GM19023 (cell line): ENCODE measurements around the gene ZBED3.
A peak's percentile ranks its signal among the peaks of the same experiment; 100 is the strongest.

ENCODE experiments used
- ATAC-seq: cut with Tn5 transposase; IDR thresholded peaks from one replicate; pipeline ENCODE4 v1.9.1; 2021; ENCODE audit warnings: mild to moderate bottlenecking, moderate library complexity; ENCODE audit not compliant: unreplicated experiment

Gene ZBED3

GRCh38 chr5:77077829-77078176, 9.3 kb downstream of the ZBED3 start:
- no peak for ATAC-seq

- peak; percentile 85 for ATAC-seq
These were observed 9.9 kb downstream of the ZBED3 start for GRCh38 chr5:77076961-77077828.

GRCh38 chr5:77074745-77075144, 12.3 kb downstream of the ZBED3 start:
- no peak for ATAC-seq

GRCh38 chr5:77073667-77074066, 13.4 kb downstream of the ZBED3 start:
- no peak for ATAC-seq

- no peak for ATAC-seq
These were observed 20.2 kb downstream of the ZBED3 start for GRCh38 chr5:77066823-77067442.

GRCh38 chr5:77066184-77066583, 20.9 kb downstream of the ZBED3 start:
- ATAC-seq = no peak

- ATAC-seq = no peak
These were observed 21.8 kb downstream of the ZBED3 start for GRCh38 chr5:77065256-77065655.

- no peak for ATAC-seq
These were observed 23.0 kb downstream of the ZBED3 start for GRCh38 chr5:77064040-77064439.

- no peak for ATAC-seq
These were observed 40.5 kb downstream of the ZBED3 start for GRCh38 chr5:77046416-77047073.

GRCh38 chr5:77035950-77036349, 51.1 kb downstream of the ZBED3 start:
- no peak for ATAC-seq

- no peak for ATAC-seq
These were observed 53.7 kb downstream of the ZBED3 start for GRCh38 chr5:77033338-77033737.

GRCh38 chr5:77032635-77033034, 54.5 kb downstream of the ZBED3 start:
- ATAC-seq = no peak

- no peak for ATAC-seq
These were observed 55.2 kb downstream of the ZBED3 start for GRCh38 chr5:77031891-77032290.

GRCh38 chr5:77030097-77031071, 56.7 kb downstream of the ZBED3 start, which contains the start of gene AGGF1:
AGGF1 (plus strand) TSS chr5:77030404; CDS start chr5:77030767, 363 bp downstream.
- peak; percentile 99 for ATAC-seq

- no peak for ATAC-seq
These were observed 57.7 kb downstream of the ZBED3 start for GRCh38 chr5:77029376-77029885.

GRCh38 chr5:77028631-77029375, 58.3 kb downstream of the ZBED3 start:
- ATAC-seq = no peak

- no peak for ATAC-seq
These were observed 62.6 kb downstream of the ZBED3 start for GRCh38 chr5:77024490-77024889.

- no peak for ATAC-seq
These were observed 64.3 kb downstream of the ZBED3 start for GRCh38 chr5:77022511-77023417.
